Common myeloid progenitor, CD34-positive (primary cell): ENCODE results near the gene AUH.

Experiments
- CTCF ChIA-PET: fragments of 350-600 bp; sonication (Branson Sonifier 250); formaldehyde crosslinking; loops from one replicate; lab custom pipeline; 2021; ENCODE audit warnings: antibody characterized with exemption; lab: Charles Lee
- POLR2A ChIA-PET: fragments of 350-600 bp; sonication (Branson Sonifier 250); formaldehyde crosslinking; loops from one replicate; lab custom pipeline; 2021; ENCODE audit warnings: antibody characterized with exemption; lab: Charles Lee
- DNase-seq, 3 donors: peaks; one replicate each; pipeline versions ENCODE4 v3.0.0 to v3.0.0-alpha.2; 2013
- H3K27ac ChIP-seq, 2 experiments: 1 replicate in 1 of 2; 2 replicates in 1 of 2; pipeline ENCODE4 v1.7.0; 2013; ENCODE audit warnings: inconsistent platforms in 2 of 2, low read length in 2 of 2, mild to moderate bottlenecking in 2 of 2, low read depth in 1 of 2, moderate library complexity in 1 of 2; ENCODE audit not compliant: severe bottlenecking in 2 of 2, insufficient read depth in 1 of 2, poor library complexity in 1 of 2
- H3K27me3 ChIP-seq, 5 experiments: replicated peaks in 2 of 5; 1 replicate in 3 of 5; 2 replicates in 2 of 5; pipeline versions ENCODE4 v1.6.1 to v1.7.0; 2013; ENCODE audit warnings: low read length in 4 of 5, mild to moderate bottlenecking in 2 of 5, moderate library complexity in 2 of 5, inconsistent platforms in 1 of 5; ENCODE audit not compliant: insufficient read depth in 5 of 5, control insufficient read depth in 4 of 5
- H3K36me3 ChIP-seq, 4 experiments: 1 replicate in 2 of 4; 2 replicates in 2 of 4; pipeline versions ENCODE4 v1.6.1 to v1.7.0; 2013; ENCODE audit warnings: low read length in 3 of 4, control low read depth in 1 of 4, mild to moderate bottlenecking in 1 of 4; ENCODE audit not compliant: control insufficient read depth in 4 of 4, insufficient read depth in 4 of 4
- H3K4me1 ChIP-seq, 4 experiments: 1 replicate in 3 of 4; 2 replicates in 1 of 4; pipeline versions ENCODE4 v1.6.1 to v1.7.1; 2013; ENCODE audit warnings: low read length in 3 of 4, mild to moderate bottlenecking in 3 of 4, control low read depth in 1 of 4, inconsistent platforms in 1 of 4, moderate library complexity in 1 of 4; ENCODE audit not compliant: control insufficient read depth in 4 of 4, insufficient read depth in 4 of 4; ENCODE audit errors: control extremely low read depth in 1 of 4
- H3K4me3 ChIP-seq, 7 experiments: 1 replicate in 4 of 7; 2 replicates in 3 of 7; pipeline versions ENCODE4 v1.5.1 to v1.7.0; 2013; ENCODE audit warnings: mild to moderate bottlenecking in 7 of 7, low read length in 6 of 7, moderate library complexity in 6 of 7, inconsistent platforms in 2 of 7, low read depth in 2 of 7, control low read depth in 1 of 7; ENCODE audit not compliant: insufficient read depth in 4 of 7, control insufficient read depth in 1 of 7; ENCODE audit errors: extremely low read depth in 1 of 7
- H3K9me3 ChIP-seq, 5 experiments: 1 replicate in 4 of 5; 2 replicates in 1 of 5; pipeline versions ENCODE4 v1.6.1 to v1.7.1; 2013; ENCODE audit warnings: low read length in 4 of 5, mild to moderate bottlenecking in 2 of 5, inconsistent platforms in 1 of 5, low read depth in 1 of 5, moderate library complexity in 1 of 5; ENCODE audit not compliant: control insufficient read depth in 4 of 5, insufficient read depth in 2 of 5; ENCODE audit errors: control extremely low read depth in 1 of 5
- WGBS: methylation state at CpG from one replicate; pipeline ENCODE4 v1.1.5; 2013; ENCODE audit not compliant: insufficient coverage; 5-methylcytosine and 5-hydroxymethylcytosine counted together

The AUH gene

DNA sequence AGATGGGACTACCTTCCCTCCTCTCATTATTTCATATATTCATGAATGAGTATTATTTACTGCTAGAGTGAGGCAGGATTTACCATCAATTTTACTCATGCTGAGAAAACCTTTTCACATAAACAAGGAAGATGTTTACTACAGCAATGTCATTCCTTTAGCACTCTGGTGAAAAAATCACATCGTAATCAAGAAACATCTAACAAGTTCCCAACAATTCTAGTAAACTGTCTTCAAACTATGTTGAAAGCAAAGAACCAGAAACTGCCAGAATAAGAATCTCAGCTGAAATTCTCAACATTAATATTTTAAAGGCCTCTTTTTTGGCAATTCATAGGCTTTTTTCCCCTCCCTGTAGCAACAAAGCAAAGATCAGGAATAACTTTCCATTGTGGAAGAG is 28.2 kb downstream of the AUH start:
- Histone ChIP-seq H3K4me3 (no peak overlapping the region), H3K4me1 (peaks cover 0 to 4% (median 0%) of the 10 kb centered on the region in 4 experiments), H3K27ac (no peak overlapping the region), H3K36me3 (peaks cover 0 to 23% (median 10%) of the 10 kb centered on the region in 4 experiments), H3K27me3 (no peaks in the 10 kb centered on the region), H3K9me3 (peaks cover 0 to 15% (median 4%) of the 10 kb centered on the region in 5 experiments)
- CTCF ChIA-PET, result no interaction called here
- POLR2A ChIA-PET, result no interaction called here
- WGBS, result 100% methylated on average over 1 of the region's 1 CpG
- no peak for DNase-seq

GRCh38 chr9:91332546-91333231 is 29.0 kb downstream of the AUH start:
- CTCF ChIA-PET, result no interaction called here
- Histone ChIP-seq H3K4me3 (no peak overlapping the region), H3K27ac (no peak overlapping the region), H3K4me1 (peaks cover 0 to 4% (median 0%) of the 10 kb centered on the region in 4 experiments), H3K27me3 (no peaks in the 10 kb centered on the region), H3K9me3 (peaks cover 4 to 24% (median 7%) of the 10 kb centered on the region in 5 experiments), H3K36me3 (peaks cover 7 to 30% (median 13%) of the 10 kb centered on the region in 4 experiments)
- POLR2A ChIA-PET, result no interaction called here
- WGBS, result 91% methylated on average over 9 of the region's 12 CpGs
- peak in 2 of 3 donors; percentile 52 to 60 for DNase-seq

DNA sequence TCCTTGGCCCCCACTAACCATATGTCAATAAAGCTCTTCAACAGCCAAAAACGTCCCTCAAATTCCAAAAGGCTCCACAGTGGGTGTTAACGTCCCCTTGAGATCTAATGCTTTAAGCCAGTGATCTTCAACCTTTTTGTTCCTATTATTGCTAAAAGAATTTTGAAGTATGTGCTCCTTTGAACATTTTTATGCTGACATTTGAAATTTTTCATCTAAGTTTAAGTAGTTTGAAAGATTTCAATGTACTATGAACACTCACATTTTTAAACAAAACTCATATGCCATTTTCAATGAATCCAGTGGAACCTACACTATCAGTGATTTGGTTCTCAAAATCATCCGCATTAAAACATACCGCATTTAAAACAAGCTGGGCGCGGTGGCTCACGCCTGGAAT is 29.9 kb downstream of the AUH start:
- Histone ChIP-seq H3K4me1 (peaks cover 0 to 4% (median 0%) of the 10 kb centered on the region in 4 experiments), H3K9me3 (peaks cover 7 to 31% (median 12%) of the 10 kb centered on the region in 5 experiments), H3K27ac (no peak overlapping the region), H3K36me3 (peaks cover 10 to 38% (median 17%) of the 10 kb centered on the region in 4 experiments), H3K27me3 (no peaks in the 10 kb centered on the region), H3K4me3 (no peak overlapping the region)
- CTCF ChIA-PET, result no interaction called here
- POLR2A ChIA-PET, result no interaction called here
- DNase-seq, result no peak
- WGBS, result 80% methylated on average over 2 of the region's 7 CpGs

GRCh38 chr9:91328186-91328585 is 33.5 kb downstream of the AUH start:
- no peak overlapping the region for H3K4me3 ChIP-seq
- H3K36me3 ChIP-seq, result peaks cover 10 to 48% (median 18%) of the 10 kb centered on the region in 4 experiments
- DNase-seq, result no peak
- 82% methylated on average over 6 of the region's 6 CpGs for WGBS
- H3K9me3 ChIP-seq, result peaks cover 7 to 31% (median 12%) of the 10 kb centered on the region in 5 experiments
- H3K4me1 ChIP-seq, result peaks cover 0 to 4% (median 0%) of the 10 kb centered on the region in 4 experiments
- H3K27me3 ChIP-seq, result no peaks in the 10 kb centered on the region
- no peak overlapping the region for H3K27ac ChIP-seq
- CTCF ChIA-PET, result interaction anchor here (1.6 kb wide), 1 partner anchor 12 kb away, joined by 5 read pairs; no protein-coding TSS in a partner anchor
- POLR2A ChIA-PET, result no interaction called here

GRCh38 chr9:91321691-91322090 is 40.0 kb downstream of the AUH start:
- ChIA-PET CTCF (interaction anchor here (1.3 to 2.0 kb wide), 2 partner anchors 37 to 104 kb away, joined by 3 to 5 read pairs; no protein-coding TSS in a partner anchor), POLR2A (no interaction called here)

DNA sequence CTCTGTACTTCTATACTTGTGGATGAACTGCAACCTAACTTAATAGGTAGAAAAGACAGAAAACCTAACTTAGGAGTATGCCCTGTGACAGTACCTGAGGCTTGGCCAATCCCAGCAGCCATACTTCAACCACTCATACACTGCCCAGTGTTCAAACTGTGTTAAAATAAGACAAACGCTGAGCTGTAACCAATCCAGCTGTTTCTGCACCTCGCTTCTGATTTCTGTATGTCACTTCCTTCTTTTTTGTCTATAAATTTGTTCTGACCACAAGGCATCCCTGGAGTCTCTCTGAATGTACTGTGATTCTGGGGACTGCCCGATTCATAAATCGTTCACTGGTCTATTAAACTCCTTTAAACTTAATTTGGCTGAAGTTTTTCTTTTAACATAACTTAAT is 41.4 kb downstream of the AUH start:
- Histone ChIP-seq H3K4me3 (no peak overlapping the region), H3K27ac (no peak overlapping the region), H3K27me3 (no peaks in the 10 kb centered on the region), H3K36me3 (peaks cover 0 to 11% (median 4%) of the 10 kb centered on the region in 4 experiments), H3K9me3 (no peaks in the 10 kb centered on the region), H3K4me1 (peaks cover 0 to 6% (median 2%) of the 10 kb centered on the region in 4 experiments)
- POLR2A ChIA-PET, result interaction anchor here (0.6 kb wide), 1 partner anchor 353 kb away, joined by 8 read pairs; no protein-coding TSS in a partner anchor
- CTCF ChIA-PET, result interaction anchor here (1.4 to 2.4 kb wide), 2 partner anchors 27 to 231 kb away, joined by 5 to 6 read pairs; no protein-coding TSS in a partner anchor
- WGBS, result 0% methylated on average over 2 of the region's 4 CpGs
- DNase-seq, result peak in 2 of 3 donors; percentile 39 to 58

More at GRCh38 chr9:91321691-91322090, 40.0 kb downstream of the AUH start:
- H3K9me3 ChIP-seq, result no peaks in the 10 kb centered on the region
- H3K4me1 ChIP-seq, result peaks cover 0 to 6% (median 2%) of the 10 kb centered on the region in 4 experiments
- DNase-seq, result no peak
- no peak overlapping the region for H3K27ac ChIP-seq
- peaks cover 0 to 14% (median 4%) of the 10 kb centered on the region in 4 experiments for H3K36me3 ChIP-seq
- no peak overlapping the region for H3K4me3 ChIP-seq
- no peaks in the 10 kb centered on the region for H3K27me3 ChIP-seq

DNA sequence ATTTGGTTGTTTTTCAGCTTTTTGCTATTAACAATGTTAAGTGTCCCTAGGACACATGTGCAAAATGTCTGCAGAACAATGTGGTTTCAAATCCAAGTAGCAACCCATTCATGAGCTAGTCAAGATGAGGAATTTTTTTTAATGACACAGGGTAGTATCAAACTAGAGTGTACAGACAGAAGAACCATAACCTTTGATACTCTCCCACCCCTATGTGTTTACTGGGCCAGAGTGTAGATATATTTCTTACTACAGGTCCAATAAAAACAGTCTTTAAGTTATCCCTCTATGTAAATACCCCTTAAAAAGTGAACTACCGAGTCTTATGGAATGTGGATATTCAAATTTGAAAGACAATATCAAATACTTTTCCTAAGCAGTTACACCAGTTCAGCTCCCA is 45.6 kb downstream of the AUH start:
- H3K9me3 ChIP-seq, result no peaks in the 10 kb centered on the region
- no peak overlapping the region for H3K4me3 ChIP-seq
- peaks cover 0 to 6% (median 2%) of the 10 kb centered on the region in 4 experiments for H3K4me1 ChIP-seq
- H3K27ac ChIP-seq, result no peak overlapping the region
- ChIA-PET CTCF (interaction anchor here (1.2 to 1.6 kb wide), 3 partner anchors 9 to 42 kb away, joined by 3 to 4 read pairs (median 3); no protein-coding TSS in a partner anchor), POLR2A (no interaction called here)
- no peaks in the 10 kb centered on the region for H3K27me3 ChIP-seq
- WGBS, result no CpG with 5 or more reads among the region's 1 CpG
- peaks cover 0 to 8% (median 5%) of the 10 kb centered on the region in 4 experiments for H3K36me3 ChIP-seq
- DNase-seq, result no peak
